CD4-positive, alpha-beta T cell treated with Interferon alpha-2 for 1 hour (primary cell): ENCODE results near the gene TBC1D24.
"Not testable (repeated sequence)": the region's sequence is repeated elsewhere in the genome, so short reads cannot be mapped to it uniquely, and the experiment has no call there.

ENCODE experiments used
- DNase-seq, 2 donors: peaks; one replicate each; pipeline ENCODE4 v3.0.0-alpha.2; 2020 to 2022

Gene TBC1D24

GRCh38 chr16:2533912-2534311 lies 59.0 kb downstream of the TBC1D24 start:
- DNase-seq, result no peak

GRCh38 chr16:2534335-2534734 lies 59.4 kb downstream of the TBC1D24 start:
- not testable (repeated sequence) for DNase-seq

- peak in 1 of 2 donors; percentile 26 for DNase-seq
Observed at GRCh38 chr16:2535625-2536013, 60.7 kb downstream of the TBC1D24 start.

GRCh38 chr16:2537451-2538379 lies 62.8 kb downstream of the TBC1D24 start, which contains the start of gene PDPK1:
Gene PDPK1 (plus strand): TSS chr16:2538021. CDS start chr16:2538113, 92 bp downstream.
- DNase-seq, result peak; percentile 95 to 97

GRCh38 chr16:2539192-2539844 lies 64.4 kb downstream of the TBC1D24 start:
- not testable (repeated sequence) for DNase-seq

- peak in 1 of 2 donors; percentile 54 for DNase-seq
Observed at GRCh38 chr16:2539845-2540458, 65.0 kb downstream of the TBC1D24 start.

GRCh38 chr16:2540912-2541311 lies 66.0 kb downstream of the TBC1D24 start:
- peak in 1 of 2 donors; percentile 30 for DNase-seq

GRCh38 chr16:2541409-2541808 lies 66.5 kb downstream of the TBC1D24 start:
- DNase-seq, result not testable (repeated sequence)

GRCh38 chr16:2543771-2544170 lies 68.8 kb downstream of the TBC1D24 start:
- DNase-seq, result not testable (repeated sequence)

- not testable (repeated sequence) for DNase-seq
Observed at GRCh38 chr16:2550283-2550878, 75.5 kb downstream of the TBC1D24 start.

- DNase-seq, result not testable (repeated sequence)
Observed at GRCh38 chr16:2551420-2551889, 76.5 kb downstream of the TBC1D24 start.

- DNase-seq, result not testable (repeated sequence)
Observed at GRCh38 chr16:2554709-2555425, 79.9 kb downstream of the TBC1D24 start.
